Measurements from ENCODE around the gene ADSS1.

GRCh38 chr14:104770851-104771272, 46.8 kb downstream of the ADSS1 start:
- peak; percentile 43 for TF ChIP-seq CTCF (IDR thresholded peaks at IDR 0.05; ENCODE audit: poor library complexity)
- no peak for TF ChIP-seq EZH2 (IDR thresholded peaks at IDR 0.05; ENCODE audit: borderline replicate concordance)
- no peak for TF ChIP-seq EZH2phosphoT487 (IDR thresholded peaks at IDR 0.05; ENCODE audit: low read depth, severe bottlenecking, unreplicated experiment)

All from hepatocyte (in vitro differentiated cells).